Measurements from ENCODE around the gene SUMO3. TPM values are rescaled to one million over a fixed set of nuclear protein-coding genes. Genes with fewer than 3 reads are reported as not detected.
"Not testable (repeated sequence)": the region's sequence is repeated elsewhere in the genome, so short reads cannot be mapped to it uniquely, and the experiment has no call there.

Gene SUMO3
- polyA plus RNA-seq, 1 of the 3 experiments (the other 2 are of a cell fraction), result 125 TPM

- WGBS (ENCODE audit: low lambda C conversion rate), result 60% methylated on average over 5 of the region's 5 CpGs
- no peaks in the 10 kb centered on the region for H3F3A ChIP-seq (replicated peaks; ENCODE audit: insufficient read depth)
- no peak overlapping the region for H2AFZ ChIP-seq (ENCODE audit: low read depth)
- no peaks in the 10 kb centered on the region for H3K36me3 ChIP-seq (replicated peaks in 1 of 2; ENCODE audit: control insufficient read depth in 1 of 2, insufficient read depth in 2 of 2, low read length in 1 of 2)
- H3K4me1 ChIP-seq (ENCODE audit: control insufficient read depth in 1 of 2, insufficient read depth in 2 of 2, low read depth in 1 of 2, low read length in 1 of 2), result no peaks in the 10 kb centered on the region; a peak in 1 of 4 replicates
- POLR2A ChIA-PET, result no interaction called here
- H3K27me3 ChIP-seq (ENCODE audit: insufficient read depth), result no peaks in the 10 kb centered on the region
- H3K27ac ChIP-seq (ENCODE audit: low read depth in 2 of 2, low read length in 1 of 2), result no peak overlapping the region
- H4K20me1 ChIP-seq (ENCODE audit: insufficient read depth), result no peaks in the 10 kb centered on the region
- H3K4me2 ChIP-seq, result no peak overlapping the region
- TF ChIP-seq POLR2AphosphoS5 (IDR thresholded peaks at IDR 0.05; ENCODE audit: low read depth, low read length), result no peak
- no peak for TF ChIP-seq FOSL2 (IDR thresholded peaks at IDR 0.05; ENCODE audit: borderline replicate concordance, low read depth)
- TF ChIP-seq USF2 (IDR thresholded peaks at IDR 0.05; ENCODE audit: borderline replicate concordance, low read depth, low read length), result no peak
- no peak for TF ChIP-seq IRF3 (IDR thresholded peaks at IDR 0.05; ENCODE audit: low read depth, low read length)
- no peak for TF ChIP-seq RAD21 (IDR thresholded peaks at IDR 0.05; ENCODE audit: low read length)
- TF ChIP-seq ZBTB33 (IDR thresholded peaks at IDR 0.05; ENCODE audit: borderline replicate concordance, low read depth), result no peak
- TF ChIP-seq TAF1 (IDR thresholded peaks at IDR 0.05; ENCODE audit: borderline replicate concordance, low read depth, low read length), result no peak
- no peak for TF ChIP-seq YY1 (IDR thresholded peaks at IDR 0.05; ENCODE audit: low read depth)
- TF ChIP-seq MEF2A (IDR thresholded peaks at IDR 0.05; ENCODE audit: borderline replicate concordance, low read depth), result no peak
- no peak for TF ChIP-seq SMC3 (IDR thresholded peaks at IDR 0.05; ENCODE audit: low read depth, low read length)
- no peak for TF ChIP-seq GABPA (IDR thresholded peaks at IDR 0.05; ENCODE audit: low read depth)
- no peak for TF ChIP-seq MAX (IDR thresholded peaks at IDR 0.05; ENCODE audit: low read depth)
- TF ChIP-seq FOXM1 (IDR thresholded peaks at IDR 0.05; ENCODE audit: low read depth), result no peak
- no peak for TF ChIP-seq RFX5 (IDR thresholded peaks at IDR 0.05; ENCODE audit: low read length)
- no peak for DNase-seq
- CTCF ChIA-PET, result interaction anchor here (0.8 kb wide), 1 partner anchor 32 kb away, joined by 3 read pairs; the partner anchor contains the start of gene UBE2G2
- H3K79me2 ChIP-seq (ENCODE audit: insufficient read depth), result no peaks in the 10 kb centered on the region
- H3K9me3 ChIP-seq, result no peaks in the 10 kb centered on the region
- H3K4me3 ChIP-seq (ENCODE audit: low read depth in 2 of 2, low read length in 1 of 2), result no peak overlapping the region
- H3K9me2 ChIP-seq, result no peaks in the 10 kb centered on the region
- H3K9ac ChIP-seq, result no peak overlapping the region
These were observed 15.8 kb upstream of the SUMO3 start for GRCh38 chr21:44833663-44834062.

- WGBS (ENCODE audit: low lambda C conversion rate), result 82% methylated on average over 22 of the region's 23 CpGs
- DNase-seq, H3K9me3 ChIP-seq: not testable (repeated sequence)
These were observed 14.8 kb upstream of the SUMO3 start for GRCh38 chr21:44832516-44833255.

More at GRCh38 chr21:44832516-44833255, 14.8 kb upstream of the SUMO3 start:
- CTCF ChIA-PET, result interaction anchor here (0.8 kb wide), 1 partner anchor 31 kb away, joined by 3 read pairs; the partner anchor contains the start of gene UBE2G2
- H3K9me2 ChIP-seq; H3K9ac ChIP-seq; H3K4me1 ChIP-seq (ENCODE audit: control insufficient read depth in 1 of 2, insufficient read depth in 2 of 2, low read depth in 1 of 2, low read length in 1 of 2); H3K27me3 ChIP-seq (ENCODE audit: insufficient read depth); H3K27ac ChIP-seq (ENCODE audit: low read depth in 2 of 2, low read length in 1 of 2); H2AFZ ChIP-seq (ENCODE audit: low read depth); H3K79me2 ChIP-seq (ENCODE audit: insufficient read depth); H3K4me3 ChIP-seq (ENCODE audit: low read depth in 2 of 2, low read length in 1 of 2); H4K20me1 ChIP-seq (ENCODE audit: insufficient read depth); H3F3A ChIP-seq (replicated peaks; ENCODE audit: insufficient read depth); H3K4me2 ChIP-seq; H3K36me3 ChIP-seq (replicated peaks in 1 of 2; ENCODE audit: control insufficient read depth in 1 of 2, insufficient read depth in 2 of 2, low read length in 1 of 2): not testable (repeated sequence)
- POLR2A ChIA-PET, result interaction anchor here (0.6 kb wide), 1 partner anchor 12 kb away, joined by 3 read pairs; no protein-coding TSS in a partner anchor

Measured in SK-N-SH (cell line).